Dermis blood vessel endothelial cell (primary cell): ENCODE results near the gene KRT75. TPM values are rescaled to one million over a fixed set of nuclear protein-coding genes. Genes with fewer than 3 reads are reported as not detected.
A peak's percentile ranks its signal among the peaks of the same experiment; 100 is the strongest.

Experiments
- DNase-seq: peaks from one replicate; pipeline ENCODE4 v3.0.0; 2010
- total RNA-seq: library from RNA; depleted of rRNA; stranded (reverse); fragments of >200 nt; gene quantifications from 2 replicates; pipeline ENCODE4 v1.2.3, GENCODE V29; 2014

The KRT75 gene
- total RNA-seq, 1 donor from 2014 or later: not detected

GRCh38 chr12:52390739-52391617 lies 43.2 kb downstream of the KRT75 start:
- DNase-seq: peak; percentile 36

- DNase-seq: no peak
Measured at GRCh38 chr12:52389313-52390207, 44.6 kb downstream of the KRT75 start.

- no peak for DNase-seq
Measured at GRCh38 chr12:52387859-52388258, 46.3 kb downstream of the KRT75 start.

- DNase-seq: no peak
Measured at GRCh38 chr12:52385226-52385702, 48.9 kb downstream of the KRT75 start, which contains the start of gene KRT84. KRT84 (minus strand) TSS chr12:52385652; CDS start chr12:52385585, 67 bp downstream.

GRCh38 chr12:52383331-52383730 lies 50.8 kb downstream of the KRT75 start:
- no peak for DNase-seq

GRCh38 chr12:52382854-52383253 lies 51.3 kb downstream of the KRT75 start:
- DNase-seq: no peak

GRCh38 chr12:52381206-52381605 lies 53.0 kb downstream of the KRT75 start:
- no peak for DNase-seq

GRCh38 chr12:52380271-52380694 lies 53.9 kb downstream of the KRT75 start:
- DNase-seq: peak; percentile 44

- no peak for DNase-seq
Measured at GRCh38 chr12:52379536-52379935, 54.6 kb downstream of the KRT75 start.

- no peak for DNase-seq
Measured at GRCh38 chr12:52378091-52378490, 56.1 kb downstream of the KRT75 start.

GRCh38 chr12:52377266-52377665 lies 56.9 kb downstream of the KRT75 start:
- no peak for DNase-seq

Other genes starting within 250 kb of the KRT75 start
- 0.17 and 1.2 TPM in 2 replicates for gene KRT80, start 242.4 kb downstream of the KRT75 start, total RNA-seq
- gene KRT7, start 201.1 kb downstream of the KRT75 start, total RNA-seq: 19.2 and 53.6 TPM in 2 replicates
- gene KRT86, start 159.7 kb downstream of the KRT75 start, total RNA-seq: not detected in 2 replicates
- 0.05 TPM in 1 of 2 replicates, not detected in the other for gene KRT81, start 142.8 kb downstream of the KRT75 start, total RNA-seq
- not detected in 2 replicates for gene KRT83, start 113.0 kb downstream of the KRT75 start, total RNA-seq
- gene KRT85, start 66.9 kb downstream of the KRT75 start, total RNA-seq: not detected in 2 replicates
- gene KRT84, start 48.7 kb downstream of the KRT75 start, total RNA-seq: not detected in 2 replicates
- gene KRT82, start 28.0 kb downstream of the KRT75 start, total RNA-seq: not detected in 2 replicates
- 0.05 and 0.34 TPM in 2 replicates for gene KRT6B, start 17.8 kb upstream of the KRT75 start, total RNA-seq
- gene KRT6C, start 39.4 kb upstream of the KRT75 start, total RNA-seq: not detected in 2 replicates
- gene KRT6A, start 58.9 kb upstream of the KRT75 start, total RNA-seq: 0.47 and 1.9 TPM in 2 replicates
- gene KRT5, start 86.0 kb upstream of the KRT75 start, total RNA-seq: 0.42 and 2.7 TPM in 2 replicates
- gene KRT71, start 118.8 kb upstream of the KRT75 start, total RNA-seq: not detected in 2 replicates
- gene KRT74, start 139.5 kb upstream of the KRT75 start, total RNA-seq: not detected in 2 replicates
- gene KRT72, start 167.1 kb upstream of the KRT75 start, total RNA-seq: not detected in 2 replicates
- gene KRT73, start 184.2 kb upstream of the KRT75 start, total RNA-seq: not detected in 2 replicates
- gene KRT2, start 217.8 kb upstream of the KRT75 start, total RNA-seq: not detected in 2 replicates
- not detected in 2 replicates for gene KRT1, start 246.0 kb upstream of the KRT75 start, total RNA-seq